GM21737 (cell line): ENCODE results near the gene ZC3H10.

Source experiments
- ATAC-seq: cut with Tn5 transposase; IDR thresholded peaks from one replicate; pipeline ENCODE4 v1.9.1; 2021; ENCODE audit warnings: mild to moderate bottlenecking, moderate library complexity; ENCODE audit not compliant: unreplicated experiment

ZC3H10 gene

GRCh38 chr12:56169229-56169759, 51.2 kb downstream of the ZC3H10 start:
- ATAC-seq: no peak

GRCh38 chr12:56172839-56173238, 54.8 kb downstream of the ZC3H10 start:
- ATAC-seq: no peak
